HFFc6 (cell line): ENCODE measurements around the gene ERI3. TPM values are rescaled to one million over a fixed set of nuclear protein-coding genes. Genes with fewer than 3 reads are reported as not detected.

Experiments used
- DNase-seq: peaks from one replicate; pipeline ENCODE4 v3.0.0-alpha.2; 2018
- H3K27ac Mint-ChIP-seq: 2 replicates; pipeline ENCODE4 v1.8.0; 2020; ENCODE audit warnings: mild to moderate bottlenecking, mixed read lengths
- H3K27me3 Mint-ChIP-seq: 2 replicates; pipeline ENCODE4 v1.8.0; 2021; ENCODE audit warnings: mild to moderate bottlenecking, moderate library complexity, mixed read lengths; ENCODE audit not compliant: insufficient read depth
- H3K36me3 Mint-ChIP-seq: 2 replicates; pipeline ENCODE4 v1.8.0; 2021; ENCODE audit warnings: low read depth, mixed read lengths
- H3K4me1 Mint-ChIP-seq: 2 replicates; pipeline ENCODE4 v1.8.0; 2020; ENCODE audit warnings: low read depth, mixed read lengths
- H3K4me3 Mint-ChIP-seq: 2 replicates; pipeline ENCODE4 v1.8.0; 2020; ENCODE audit warnings: mild to moderate bottlenecking, moderate library complexity, mixed read lengths
- H3K9me3 Mint-ChIP-seq: 2 replicates; pipeline ENCODE4 v1.8.0; 2020; ENCODE audit warnings: mild to moderate bottlenecking, mixed read lengths
- total RNA-seq, 6 experiments: library from RNA; stranded (reverse); fragmentation: NEBNext Ultra II Directional; extraction: Animal tissue kit (Norgen Biotek cat#: 25700); gene quantifications; 2 replicates in 1 of 6; 3 replicates in 5 of 6; pipeline ENCODE4 v1.2.3, GENCODE V29; 2021
- TF ChIP-seq, protein P1 (sequence below): fragments of 200-600 bp; sonication (generic); IDR thresholded peaks from 2 replicates; pipeline ENCODE4 v1.5.0; 2021; ENCODE audit warnings: antibody characterized with exemption, mild to moderate bottlenecking

The ERI3 gene
- total RNA-seq, 6 experiments from 2014 or later = 54.7 to 63.5 (median 58.3) TPM

DNA sequence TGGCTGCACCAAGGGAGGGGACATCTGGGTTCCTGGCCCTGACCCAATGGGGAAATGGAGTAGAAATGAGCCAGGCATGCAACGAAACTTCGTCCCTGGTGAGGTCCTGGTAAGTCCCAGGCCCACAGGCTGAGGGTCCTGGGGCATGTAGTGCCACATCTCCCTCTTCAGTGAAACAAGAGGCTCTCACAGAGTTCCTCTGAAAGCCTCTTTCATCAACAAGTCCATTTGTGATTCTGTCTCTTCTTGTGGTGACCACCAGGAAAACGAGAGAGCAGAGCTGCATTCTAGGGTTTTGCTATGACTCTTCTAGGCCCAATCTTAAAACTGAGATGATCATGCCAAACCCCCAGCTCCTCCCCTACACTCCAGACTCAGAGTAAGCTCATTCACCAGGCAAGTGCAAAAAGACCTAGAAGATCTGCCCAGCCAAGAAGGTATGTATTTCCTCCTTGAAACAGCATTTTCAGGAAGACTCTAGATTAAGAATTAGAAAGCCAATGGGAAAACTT lies 25.7 kb upstream of the ERI3 start:
- Mint-ChIP-seq H3K9me3 (no peaks in the 10 kb centered on the region), H3K27ac (no peak overlapping the region), H3K27me3 (peaks cover 35% of the 10 kb centered on the region), H3K36me3 (no peaks in the 10 kb centered on the region), H3K4me1 (no peaks in the 10 kb centered on the region), H3K4me3 (no peak overlapping the region)
- no peak for DNase-seq
- TF ChIP-seq, protein P1, sequence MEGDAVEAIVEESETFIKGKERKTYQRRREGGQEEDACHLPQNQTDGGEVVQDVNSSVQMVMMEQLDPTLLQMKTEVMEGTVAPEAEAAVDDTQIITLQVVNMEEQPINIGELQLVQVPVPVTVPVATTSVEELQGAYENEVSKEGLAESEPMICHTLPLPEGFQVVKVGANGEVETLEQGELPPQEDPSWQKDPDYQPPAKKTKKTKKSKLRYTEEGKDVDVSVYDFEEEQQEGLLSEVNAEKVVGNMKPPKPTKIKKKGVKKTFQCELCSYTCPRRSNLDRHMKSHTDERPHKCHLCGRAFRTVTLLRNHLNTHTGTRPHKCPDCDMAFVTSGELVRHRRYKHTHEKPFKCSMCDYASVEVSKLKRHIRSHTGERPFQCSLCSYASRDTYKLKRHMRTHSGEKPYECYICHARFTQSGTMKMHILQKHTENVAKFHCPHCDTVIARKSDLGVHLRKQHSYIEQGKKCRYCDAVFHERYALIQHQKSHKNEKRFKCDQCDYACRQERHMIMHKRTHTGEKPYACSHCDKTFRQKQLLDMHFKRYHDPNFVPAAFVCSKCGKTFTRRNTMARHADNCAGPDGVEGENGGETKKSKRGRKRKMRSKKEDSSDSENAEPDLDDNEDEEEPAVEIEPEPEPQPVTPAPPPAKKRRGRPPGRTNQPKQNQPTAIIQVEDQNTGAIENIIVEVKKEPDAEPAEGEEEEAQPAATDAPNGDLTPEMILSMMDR = no peak

DNA sequence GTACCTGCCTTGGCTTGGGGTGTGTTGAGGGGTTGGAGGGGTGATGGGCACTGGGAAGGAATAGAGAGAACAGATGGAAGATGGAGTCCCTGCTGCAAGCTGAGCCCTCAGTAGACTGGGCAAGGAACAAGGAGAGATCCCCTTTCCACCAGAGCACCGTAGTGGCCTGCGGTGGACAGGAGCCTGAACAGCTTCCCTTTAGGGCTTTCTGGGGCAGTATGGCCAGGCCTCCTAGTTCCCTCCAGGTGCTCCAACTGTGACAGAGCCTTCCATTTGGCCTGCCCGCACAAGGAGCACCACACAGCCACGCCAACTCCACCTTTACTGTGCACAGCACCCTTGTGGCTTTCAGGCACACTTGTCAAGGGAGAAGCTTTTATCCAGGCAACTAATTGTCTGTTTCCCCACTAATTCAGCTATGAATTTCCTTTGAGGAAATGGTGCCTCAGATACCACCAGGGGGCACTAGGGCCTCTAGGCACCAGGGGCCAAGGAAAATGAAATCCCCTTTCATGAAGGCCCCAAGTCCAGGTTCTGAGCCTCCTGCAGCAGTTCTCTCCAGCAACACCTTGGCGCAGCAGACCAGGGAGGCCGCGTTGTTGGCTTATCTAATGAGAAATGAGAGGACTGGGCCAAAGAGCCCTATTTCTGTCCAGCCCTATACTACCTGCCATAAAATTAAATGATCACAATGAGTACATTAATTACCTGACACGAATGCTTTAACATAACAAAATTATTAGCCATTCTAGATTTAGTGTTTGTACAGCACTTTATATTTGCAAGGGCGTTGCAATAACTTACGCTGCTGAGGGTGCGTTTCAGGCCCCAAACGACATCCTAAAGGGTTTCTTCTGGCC lies 23.1 kb upstream of the ERI3 start:
- H3K4me3 Mint-ChIP-seq = no peak overlapping the region
- DNase-seq = peak; percentile 38
- H3K27ac Mint-ChIP-seq = no peak overlapping the region
- H3K36me3 Mint-ChIP-seq = no peaks in the 10 kb centered on the region
- no peaks in the 10 kb centered on the region for H3K4me1 Mint-ChIP-seq
- H3K9me3 Mint-ChIP-seq = no peaks in the 10 kb centered on the region
- TF ChIP-seq, protein P1 = peak; percentile 89
- H3K27me3 Mint-ChIP-seq = peaks cover 28% of the 10 kb centered on the region

DNA sequence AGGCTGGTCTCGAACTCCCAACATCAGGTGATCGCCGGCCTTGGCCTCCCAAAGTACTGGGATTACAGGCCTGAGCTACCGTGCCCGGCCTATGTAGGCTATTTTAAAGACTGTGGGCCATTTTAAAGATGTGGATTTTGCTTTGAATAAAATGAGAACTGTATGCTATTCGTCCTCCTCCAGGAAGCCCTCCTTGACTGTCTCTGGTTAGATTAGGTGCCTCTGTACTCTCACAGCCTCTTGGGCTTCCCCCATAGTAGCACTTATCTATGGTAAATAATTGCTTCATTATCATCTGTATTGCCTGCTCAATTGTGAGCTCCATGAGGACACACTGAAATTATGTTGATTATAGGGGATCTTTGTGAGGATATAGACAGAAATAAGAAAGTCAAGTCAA lies 20.5 kb upstream of the ERI3 start:
- Mint-ChIP-seq H3K27me3 (peaks cover 23% of the 10 kb centered on the region), H3K4me3 (no peak overlapping the region), H3K9me3 (no peaks in the 10 kb centered on the region), H3K36me3 (no peaks in the 10 kb centered on the region), H3K4me1 (no peaks in the 10 kb centered on the region), H3K27ac (no peak overlapping the region)
- no peak for DNase-seq
- TF ChIP-seq, protein P1 = no peak

DNA sequence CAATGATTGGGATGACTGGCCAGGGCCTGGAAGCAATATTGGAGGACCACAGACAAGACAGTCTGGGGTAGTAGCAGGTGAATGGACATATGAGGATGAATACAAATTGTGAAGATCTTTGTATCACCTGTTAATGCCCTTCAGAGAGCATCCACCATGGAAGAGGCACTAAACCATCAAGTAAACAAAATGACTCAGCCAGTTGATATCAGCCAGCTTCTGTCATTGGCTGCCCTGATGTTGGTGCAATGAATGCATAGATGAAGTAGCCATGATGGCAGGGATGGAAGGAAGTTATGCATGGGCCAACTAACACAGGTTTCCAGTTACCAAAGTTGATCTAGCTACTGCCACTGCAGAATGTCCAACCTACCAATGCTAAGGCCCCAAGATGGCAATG lies 16.1 kb upstream of the ERI3 start:
- Mint-ChIP-seq H3K9me3 (no peaks in the 10 kb centered on the region), H3K27ac (no peak overlapping the region), H3K4me3 (no peak overlapping the region), H3K4me1 (no peaks in the 10 kb centered on the region), H3K36me3 (no peaks in the 10 kb centered on the region), H3K27me3 (peaks cover 43% of the 10 kb centered on the region)
- TF ChIP-seq, protein P1 = no peak
- no peak for DNase-seq

DNA sequence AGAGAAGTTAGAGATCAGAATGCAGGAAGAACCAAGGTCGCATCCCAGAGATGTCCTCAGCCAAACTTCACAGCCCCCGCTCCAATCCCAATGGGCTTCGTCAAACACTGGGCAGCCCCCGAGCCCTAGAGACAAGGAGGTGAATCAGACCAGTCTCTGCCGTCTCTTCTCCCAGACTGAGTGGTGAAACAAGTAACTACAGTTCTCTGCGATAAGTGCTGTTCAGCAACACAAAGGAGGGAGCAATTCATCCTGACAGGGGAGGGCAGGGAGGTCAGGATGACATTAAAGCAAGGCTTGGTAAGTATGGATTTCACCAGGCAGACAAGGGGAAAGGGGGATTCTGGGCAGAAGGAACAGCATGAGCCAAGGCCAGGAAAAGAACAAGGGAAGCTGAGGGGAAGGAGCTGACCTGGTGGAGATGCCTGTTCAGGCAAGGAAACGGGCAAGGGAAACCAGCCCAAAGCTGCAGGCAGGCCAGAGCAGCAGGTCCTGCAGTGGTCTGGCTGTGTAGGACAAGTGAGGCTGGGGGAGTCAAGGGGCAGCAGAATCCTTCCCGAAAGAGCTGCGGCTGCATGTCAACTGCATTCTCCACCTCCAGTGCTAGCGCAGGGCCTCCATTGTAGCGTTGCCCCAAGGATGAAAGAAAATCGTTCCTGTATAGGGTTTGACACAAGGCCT lies 13.6 kb upstream of the ERI3 start:
- Mint-ChIP-seq H3K27me3 (peaks cover 48% of the 10 kb centered on the region), H3K36me3 (no peaks in the 10 kb centered on the region), H3K9me3 (no peaks in the 10 kb centered on the region), H3K4me3 (no peak overlapping the region), H3K27ac (no peak overlapping the region), H3K4me1 (no peaks in the 10 kb centered on the region)
- TF ChIP-seq, protein P1 = no peak
- no peak for DNase-seq
